GM18873 (cell line): ENCODE results near the gene BANF2.

Source experiments
- ATAC-seq: cut with Tn5 transposase; IDR thresholded peaks from one replicate; pipeline ENCODE4 v1.9.1; 2021; ENCODE audit warnings: mild to moderate bottlenecking, moderate library complexity, moderate number of reproducible peaks; ENCODE audit not compliant: unreplicated experiment, low FRiP score

BANF2 gene

GRCh38 chr20:17681726-17682102, 18.1 kb upstream of the BANF2 start:
- no peak for ATAC-seq

DNA sequence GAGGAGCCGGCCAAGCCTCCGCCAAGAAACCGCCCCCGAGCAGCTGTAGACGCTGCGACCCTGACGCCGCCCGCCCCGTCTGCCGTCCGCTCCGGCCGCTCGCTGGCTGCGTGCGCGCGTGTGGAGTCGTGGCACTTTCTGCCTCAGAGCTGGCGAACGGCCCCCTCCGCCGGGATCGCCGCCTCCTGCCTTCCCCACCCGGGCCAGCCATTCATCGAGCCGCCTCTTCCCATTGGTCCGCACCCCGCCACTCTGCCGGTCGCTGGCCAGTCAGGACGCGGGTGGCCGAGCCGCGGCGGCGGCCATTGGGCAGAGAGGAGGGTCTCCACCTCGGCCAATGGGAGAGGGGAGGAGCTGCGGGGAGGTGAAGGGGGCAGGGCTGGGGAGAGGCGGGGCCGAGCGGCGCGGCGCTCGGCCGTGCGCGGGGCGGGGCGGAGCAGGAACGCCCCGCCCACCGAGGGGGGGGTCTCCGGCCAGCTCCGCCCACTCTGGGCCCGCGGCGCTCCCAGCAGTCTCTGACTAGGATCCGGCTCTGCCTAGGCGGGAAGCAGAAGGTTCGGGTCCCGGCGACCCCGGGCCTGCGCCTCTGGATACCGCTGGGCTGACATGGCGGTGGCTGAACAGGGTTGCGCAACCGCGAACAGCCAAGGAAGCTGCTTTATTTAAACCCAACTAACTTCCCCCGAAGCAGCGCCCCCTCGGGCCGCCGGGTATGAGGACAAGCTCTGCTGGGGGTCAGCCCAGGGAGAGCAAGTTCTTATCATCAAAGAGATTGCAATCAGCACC, 17.5 kb upstream of the BANF2 start, which contains the start of gene RRBP1:
RRBP1 (minus strand) TSS at position 140 of the 786 bp plus-strand sequence. CDS start 21,735 bp downstream, outside the sequence.
- ATAC-seq, result peak; percentile 81

DNA sequence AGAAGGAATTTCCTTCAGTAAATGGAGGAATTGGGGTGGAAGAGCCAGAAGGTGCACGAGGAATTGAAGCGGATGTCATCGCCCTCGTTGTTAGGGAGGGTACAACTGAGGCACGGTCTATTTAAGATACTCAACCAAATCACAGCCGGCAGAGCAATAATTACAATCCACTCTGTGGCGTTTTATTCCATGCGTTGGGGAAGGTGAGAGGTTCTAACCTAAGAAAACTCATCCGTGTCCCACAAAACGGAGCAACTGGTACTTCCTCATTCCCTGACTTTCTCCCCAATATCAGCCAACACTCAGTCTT, 16.9 kb upstream of the BANF2 start:
- ATAC-seq, result no peak

GRCh38 chr20:17683218-17684076, 16.3 kb upstream of the BANF2 start:
- no peak for ATAC-seq

DNA sequence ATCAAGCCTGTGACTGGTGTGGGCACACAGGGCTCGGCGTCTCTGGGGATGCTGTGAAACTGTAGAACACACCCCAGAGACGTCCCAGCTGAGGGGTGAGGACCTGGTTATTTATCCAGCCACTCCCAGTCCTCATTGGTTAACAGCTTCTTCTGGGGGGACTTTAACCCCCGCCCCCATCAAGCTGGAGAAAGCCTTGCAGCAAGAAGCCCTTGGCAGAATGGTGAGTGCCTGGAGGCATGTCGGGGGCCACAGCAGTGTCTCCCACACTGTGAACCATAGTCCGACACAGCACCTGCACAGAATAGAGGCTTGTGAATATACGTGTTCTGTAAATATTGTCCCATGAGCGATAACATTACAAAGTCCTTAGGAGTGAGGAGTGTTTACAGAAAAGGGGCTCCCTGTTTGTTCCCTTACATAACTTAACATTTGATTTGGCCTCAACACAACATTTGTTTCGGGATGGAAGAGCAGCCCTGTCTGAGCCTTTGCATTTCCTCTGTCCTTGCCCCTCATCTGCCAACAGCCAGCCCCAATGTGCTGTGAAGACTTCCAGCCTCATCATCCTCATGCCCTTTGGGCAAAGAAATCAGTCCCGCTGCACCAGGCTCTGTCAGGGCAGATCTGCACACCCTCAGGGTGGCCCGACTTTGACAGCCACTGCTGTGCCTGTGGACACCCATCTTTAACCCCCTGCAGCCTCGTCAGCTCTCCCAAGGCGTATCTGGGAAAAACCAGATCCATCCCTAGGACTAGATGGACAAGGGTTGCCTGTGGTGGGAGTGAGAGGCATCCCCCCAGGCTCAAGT, 15.5 kb upstream of the BANF2 start:
- ATAC-seq, result no peak

DNA sequence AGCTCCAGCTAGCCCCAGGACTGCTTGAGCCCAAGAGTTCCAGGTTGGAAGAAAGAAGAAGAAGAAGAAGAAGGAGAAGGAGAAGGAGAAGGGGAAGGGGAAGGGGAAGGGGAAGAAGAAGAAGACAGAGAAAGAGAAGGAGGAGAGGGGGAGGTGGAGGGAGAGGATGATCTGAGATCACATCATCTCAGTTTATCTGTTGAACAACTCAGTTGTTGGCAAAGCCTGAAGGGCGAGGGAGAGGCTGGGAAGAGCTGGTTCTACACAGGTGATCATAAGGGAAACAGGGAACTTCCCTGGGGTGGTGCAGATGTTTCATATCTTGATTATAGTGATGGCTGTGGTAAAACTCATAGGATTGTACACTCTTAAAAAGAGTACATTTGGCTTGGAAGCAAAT, 14.6 kb upstream of the BANF2 start:
- ATAC-seq, result no peak

DNA sequence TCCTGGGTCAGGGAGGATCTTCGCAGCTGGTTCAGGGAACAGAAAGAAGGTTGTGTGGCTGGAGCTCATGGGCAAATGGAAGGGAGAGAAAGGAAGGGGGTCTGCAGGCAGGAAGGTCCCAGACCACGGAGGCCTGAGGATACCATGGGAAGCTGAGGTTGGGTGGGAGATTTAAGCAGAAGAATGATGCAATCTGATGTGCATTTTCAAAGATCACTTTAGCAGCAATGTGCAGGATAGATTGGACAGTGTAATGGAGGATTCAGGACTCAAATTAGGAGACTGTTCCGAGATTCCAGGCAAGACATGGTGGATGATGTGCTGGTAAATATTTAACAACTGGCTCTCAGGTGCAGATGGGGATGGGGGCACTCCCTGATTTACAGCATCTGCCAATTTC, 12.0 kb upstream of the BANF2 start:
- ATAC-seq, result no peak

GRCh38 chr20:17688965-17689364, 10.8 kb upstream of the BANF2 start:
- ATAC-seq, result no peak

DNA sequence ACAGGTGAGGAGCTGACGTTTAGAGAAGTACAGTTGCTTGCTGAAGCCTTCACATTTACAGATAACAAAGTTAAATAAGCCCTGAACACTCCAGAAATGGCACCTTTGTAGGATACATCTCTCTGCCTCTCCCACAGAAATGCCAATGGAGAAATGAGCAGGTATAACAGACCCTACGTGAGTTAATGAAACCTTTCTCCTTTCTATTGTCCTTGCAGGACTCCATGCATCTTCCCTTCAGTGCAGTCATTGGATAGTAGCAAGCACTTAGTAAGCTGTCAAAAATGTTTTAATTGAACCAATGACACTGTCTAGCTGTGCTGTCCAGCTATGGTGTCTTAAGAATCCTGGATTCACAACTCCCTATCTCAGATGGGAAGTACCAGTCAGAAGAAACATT, 9.6 kb upstream of the BANF2 start:
- ATAC-seq, result no peak

GRCh38 chr20:17691758-17692157, 8.0 kb upstream of the BANF2 start:
- ATAC-seq, result no peak

DNA sequence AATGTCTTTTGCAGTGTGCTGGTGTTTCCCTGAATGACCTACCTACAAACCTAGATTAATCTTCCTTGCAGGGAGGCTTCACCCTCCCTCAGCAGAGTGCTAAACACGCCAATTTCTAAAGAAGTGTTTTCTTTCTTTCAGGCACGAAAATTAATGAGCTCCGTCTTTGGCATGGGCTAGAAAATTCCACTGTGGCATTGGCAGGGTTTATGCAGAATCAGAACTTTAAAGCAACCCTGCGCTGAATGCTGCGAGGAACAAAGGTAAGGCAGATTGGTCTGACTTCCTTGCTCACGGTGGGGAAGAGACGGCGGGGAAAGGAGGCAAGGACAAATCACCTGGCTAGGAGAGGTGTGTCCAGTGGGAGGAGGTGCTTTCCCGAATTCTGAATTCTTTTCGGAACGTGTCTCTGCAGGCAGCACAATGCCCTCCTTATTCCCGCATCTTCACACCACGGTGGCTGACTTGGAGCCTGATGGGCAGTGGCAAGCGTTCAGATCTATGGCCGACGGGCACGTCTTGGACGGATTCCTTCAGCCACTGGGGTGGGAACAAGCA, 6.2 kb upstream of the BANF2 start:
- ATAC-seq, result no peak

- no peak for ATAC-seq
Observed at GRCh38 chr20:17694767-17695166, 5.0 kb upstream of the BANF2 start.

DNA sequence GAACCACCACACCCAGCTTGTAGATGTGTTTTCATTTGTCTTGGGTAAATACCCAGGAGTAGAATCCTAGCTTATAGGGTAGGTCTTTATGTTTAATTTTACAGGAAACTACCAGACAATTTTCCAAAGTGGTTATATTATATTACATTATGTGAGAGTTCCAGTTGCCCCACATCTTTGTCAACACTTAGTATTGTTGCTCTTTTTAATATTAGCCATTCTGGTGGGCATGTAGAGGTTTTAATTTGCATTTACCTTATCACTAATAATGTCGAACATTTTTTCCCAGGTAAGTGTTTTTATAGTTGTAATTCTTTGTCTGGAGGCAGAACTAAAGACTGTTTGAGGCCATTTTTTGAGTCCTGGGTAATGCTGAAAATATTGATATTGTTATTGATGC, 3.5 kb upstream of the BANF2 start:
- no peak for ATAC-seq

DNA sequence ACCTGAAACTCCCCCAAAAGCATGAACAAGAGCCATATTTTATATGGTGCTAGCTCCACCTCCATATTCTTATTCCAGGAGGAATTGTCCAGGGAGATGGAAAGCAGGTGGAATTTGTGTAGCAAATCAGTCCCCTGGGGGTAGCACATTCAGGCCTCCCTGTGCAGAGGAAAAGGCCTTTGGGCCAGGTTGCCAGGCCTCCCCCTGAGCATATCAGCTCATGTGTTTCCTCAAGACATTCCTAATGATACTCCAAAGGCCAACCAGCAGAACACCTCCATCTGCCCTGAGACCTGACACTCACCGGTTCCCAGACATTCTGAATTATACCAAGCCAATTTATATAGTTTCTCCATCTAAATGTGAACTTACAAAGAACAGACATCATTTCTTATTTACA, 2.6 kb upstream of the BANF2 start:
- ATAC-seq, result no peak

DNA sequence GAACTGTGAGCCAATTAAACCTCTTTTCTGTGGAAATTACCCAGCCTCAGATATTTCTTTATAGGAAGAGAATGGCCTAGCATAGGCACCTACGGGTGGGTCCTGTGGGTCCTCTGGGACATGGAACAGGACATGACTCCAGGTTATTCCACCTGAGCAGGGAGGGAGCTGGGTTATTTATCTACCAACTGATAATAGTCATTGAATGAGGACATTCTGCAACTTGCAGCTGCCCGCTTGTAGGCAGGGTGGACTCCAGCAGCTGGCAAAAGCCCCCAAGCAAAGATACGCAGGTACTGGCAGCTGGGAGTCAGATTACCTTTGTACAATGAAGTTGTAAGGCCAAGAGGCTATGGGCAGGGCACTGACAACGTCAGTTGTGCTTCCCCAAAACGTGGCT, 1.4 kb upstream of the BANF2 start:
- ATAC-seq, result no peak

GRCh38 chr20:17700637-17701036, 871 bp downstream of the BANF2 start:
- no peak for ATAC-seq

- ATAC-seq, result no peak
Observed at GRCh38 chr20:17701826-17702225, 2.1 kb downstream of the BANF2 start.

- ATAC-seq, result no peak
Observed at GRCh38 chr20:17704589-17705317, 5.0 kb downstream of the BANF2 start.

DNA sequence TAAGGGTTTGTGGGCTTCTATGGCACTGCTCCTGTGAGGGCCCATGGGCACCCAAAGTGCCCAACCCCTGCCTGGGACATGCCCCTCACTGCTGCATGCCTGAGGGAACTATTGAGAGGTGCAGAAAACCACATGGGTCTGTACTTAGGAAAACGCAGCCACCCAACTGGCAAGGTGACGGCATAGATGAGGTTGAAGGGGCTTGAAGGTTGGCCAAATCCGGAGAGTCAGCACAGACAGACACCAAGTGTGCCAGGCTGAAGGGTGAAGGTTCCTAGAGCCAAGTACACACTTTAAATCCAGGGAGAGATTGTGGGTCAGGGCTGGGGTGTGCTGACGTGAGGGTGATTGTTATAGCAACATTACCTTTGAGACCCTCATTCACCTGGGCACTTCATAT, 6.2 kb downstream of the BANF2 start:
- ATAC-seq, result no peak

DNA sequence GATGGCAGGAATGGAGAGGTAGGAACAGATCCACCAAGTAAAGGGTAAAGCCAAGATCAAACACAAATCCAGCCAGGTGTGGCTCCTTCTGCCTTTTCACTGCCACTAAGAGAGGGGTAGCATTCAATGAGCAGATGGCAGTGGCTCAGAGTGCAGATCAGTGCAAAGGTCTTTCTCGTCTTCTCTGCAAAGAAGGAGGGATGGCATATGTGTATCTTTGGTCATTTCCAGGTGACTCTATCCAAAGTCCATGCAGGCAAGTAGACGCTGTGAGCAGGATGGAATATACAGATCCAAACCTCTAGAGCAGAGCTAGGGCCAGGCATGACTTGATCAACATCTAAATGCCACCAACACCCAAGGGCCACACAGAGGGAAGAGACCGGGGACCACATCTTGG, 6.9 kb downstream of the BANF2 start:
- no peak for ATAC-seq
